Ureter (tissue), 1 donor: ENCODE results near the gene DSE. TPM values are rescaled to one million over a fixed set of nuclear protein-coding genes. Genes with fewer than 3 reads are reported as not detected.
"Not testable (repeated sequence)": the region's sequence is repeated elsewhere in the genome, so short reads cannot be mapped to it uniquely, and the experiment has no call there.

Experiments used
- DNase-seq: peaks from one replicate; pipeline ENCODE4 v3.0.0-alpha.2; 2020; ENCODE audit warnings: low spot score
- total RNA-seq: library from RNA; stranded (reverse); gene quantifications from one replicate; pipeline ENCODE4 v1.2.4, GENCODE V29; 2023
- donor health status: DM: yes; HTN: yes; CAD: no.

Gene DSE
- total RNA-seq = 43.9 TPM

GRCh38 chr6:116370760-116371119 is at the start of gene DSE:
Gene DSE (plus strand): TSS chr6:116370947. CDS start chr6:116399251, 28,304 bp downstream.
- DNase-seq = peak; percentile 86

GRCh38 chr6:116321933-116322332 is 48.8 kb upstream of the DSE start:
- DNase-seq = not testable (repeated sequence)

GRCh38 chr6:116323863-116324262 is 46.9 kb upstream of the DSE start:
- no peak for DNase-seq

GRCh38 chr6:116325634-116326132 is 45.1 kb upstream of the DSE start:
- not testable (repeated sequence) for DNase-seq

GRCh38 chr6:116326181-116326671 is 44.5 kb upstream of the DSE start:
- DNase-seq = no peak

- no peak for DNase-seq
These were observed 43.8 kb upstream of the DSE start for GRCh38 chr6:116326996-116327395.

GRCh38 chr6:116327803-116328527 is 42.8 kb upstream of the DSE start:
- DNase-seq = no peak

- no peak for DNase-seq
These were observed 42.2 kb upstream of the DSE start for GRCh38 chr6:116328528-116328903.

- DNase-seq = no peak
These were observed 41.6 kb upstream of the DSE start for GRCh38 chr6:116329156-116329555.

- DNase-seq = no peak
These were observed 40.2 kb upstream of the DSE start for GRCh38 chr6:116330511-116330910.

GRCh38 chr6:116332096-116332495 is 38.7 kb upstream of the DSE start:
- no peak for DNase-seq

GRCh38 chr6:116334638-116335409 is 35.9 kb upstream of the DSE start:
- DNase-seq = not testable (repeated sequence)

- DNase-seq = no peak
These were observed 35.0 kb upstream of the DSE start for GRCh38 chr6:116335612-116336215.

GRCh38 chr6:116338943-116339342 is 31.8 kb upstream of the DSE start:
- no peak for DNase-seq

- DNase-seq = not testable (repeated sequence)
These were observed 30.1 kb upstream of the DSE start for GRCh38 chr6:116340625-116341024.

- DNase-seq = no peak
These were observed 21.5 kb upstream of the DSE start for GRCh38 chr6:116349216-116349615.

- no peak for DNase-seq
These were observed 19.6 kb upstream of the DSE start for GRCh38 chr6:116351101-116351500.

GRCh38 chr6:116352515-116353471 is 18.0 kb upstream of the DSE start:
- no peak for DNase-seq

- DNase-seq = no peak
These were observed 16.5 kb upstream of the DSE start for GRCh38 chr6:116354236-116354635.

- no peak for DNase-seq
These were observed 15.0 kb upstream of the DSE start for GRCh38 chr6:116355796-116356195.

- DNase-seq = no peak
These were observed 11.6 kb upstream of the DSE start for GRCh38 chr6:116359131-116359530.
